ENCODE results near the gene NAV2.

Gene NAV2

DNA sequence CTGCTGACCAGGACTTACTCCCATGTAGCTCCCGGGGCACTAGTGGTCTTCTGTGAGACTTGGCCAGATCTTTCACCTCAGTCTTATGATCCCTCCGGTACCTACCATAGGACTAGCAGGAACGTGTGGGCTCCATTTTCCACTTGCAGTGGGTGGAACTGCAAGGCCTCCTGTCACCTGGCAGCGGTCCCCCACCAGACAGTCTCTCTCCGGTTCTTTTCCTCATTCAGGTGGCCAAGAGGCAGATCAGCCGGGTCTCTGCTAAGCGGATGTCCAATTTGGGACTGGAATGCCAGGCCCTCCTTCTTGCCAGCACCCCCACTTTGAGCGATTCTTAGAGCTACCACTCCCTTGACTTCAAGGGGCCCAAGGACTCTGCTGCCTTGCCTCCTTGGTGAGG lies 158.9 kb downstream of the NAV2 start:
- DNase-seq (ENCODE audit: insufficient read length, low spot score) (no peak), FAIRE-seq (no peak)
- no peak for TF ChIP-seq POLR2A (IDR thresholded peaks at IDR 0.05; ENCODE audit: low read depth, low read length)

DNA sequence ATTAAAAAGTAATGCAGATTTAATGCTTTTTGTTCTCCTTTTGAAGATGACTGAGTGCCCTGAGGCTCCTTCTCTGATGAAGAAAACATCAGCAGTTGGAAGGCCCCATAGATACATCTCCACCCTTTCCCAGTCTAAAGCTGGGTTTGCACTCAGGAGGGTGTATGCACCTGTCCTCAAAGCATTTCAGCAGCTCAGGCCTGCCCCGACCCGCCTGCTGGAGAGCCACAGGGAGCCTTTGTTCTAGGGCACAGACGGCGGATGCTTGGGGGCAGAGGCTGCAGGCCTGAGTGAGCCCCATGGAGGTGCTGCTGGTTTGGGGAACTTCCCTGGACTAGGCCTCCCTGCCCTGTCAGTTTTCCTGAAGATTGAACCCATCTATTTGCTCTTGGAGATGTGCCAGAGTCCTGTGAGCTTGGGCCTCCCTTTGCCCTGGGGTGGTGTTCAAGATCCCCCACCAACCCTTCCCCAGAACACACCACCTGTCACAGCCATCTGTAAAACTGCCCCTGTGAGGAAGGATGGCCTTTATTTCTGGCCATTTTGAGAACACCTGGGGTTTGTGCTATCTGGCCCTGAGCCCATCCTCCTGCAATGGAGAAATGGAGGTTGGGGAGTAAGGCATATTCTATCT lies 160.0 kb downstream of the NAV2 start:
- DNase-seq (ENCODE audit: insufficient read length, low spot score) (no peak), FAIRE-seq (no peak)
- TF ChIP-seq POLR2A (IDR thresholded peaks at IDR 0.05; ENCODE audit: low read depth, low read length) = no peak

DNA sequence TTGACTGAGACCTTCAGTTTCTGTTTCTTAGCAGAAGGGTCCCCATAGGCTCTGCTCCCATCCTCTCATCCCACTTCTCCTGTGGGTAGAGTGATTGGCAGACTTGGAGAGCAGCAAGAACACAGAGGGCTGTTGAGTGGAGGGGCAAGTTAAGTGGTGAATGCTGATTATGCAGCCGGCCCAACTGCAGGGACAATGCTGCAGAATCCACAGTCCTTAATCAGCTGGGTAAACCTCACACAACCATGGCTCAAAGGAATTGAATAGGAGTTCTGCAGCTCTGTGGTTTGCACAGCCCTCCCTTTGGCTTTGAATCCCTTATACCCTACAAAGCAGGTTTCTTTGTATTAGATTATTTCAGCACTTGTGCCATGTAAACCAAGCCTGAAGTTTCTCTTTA lies 161.1 kb downstream of the NAV2 start:
- TF ChIP-seq POLR2A (IDR thresholded peaks at IDR 0.05; ENCODE audit: low read depth, low read length) = no peak
- DNase-seq (ENCODE audit: insufficient read length, low spot score) (no peak), FAIRE-seq (no peak)

DNA sequence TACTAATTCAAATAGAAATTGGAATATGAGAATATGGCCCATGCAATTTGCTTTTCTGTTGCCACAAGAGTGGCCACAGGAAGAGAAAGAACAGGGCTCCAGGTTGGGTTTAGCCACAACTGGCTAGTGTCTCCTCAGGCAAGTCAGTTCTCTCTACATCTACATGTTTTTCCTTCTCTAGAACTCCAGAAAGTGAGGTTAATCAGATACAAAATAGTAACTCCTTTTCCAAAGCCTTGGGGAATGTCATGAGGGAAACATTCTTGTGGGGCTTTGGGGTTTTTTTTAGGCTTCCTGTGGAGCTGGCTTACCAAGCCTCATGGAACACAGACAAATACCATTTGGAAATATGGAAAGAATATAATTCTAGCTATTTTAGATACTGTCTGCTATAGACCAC lies 161.6 kb downstream of the NAV2 start:
- TF ChIP-seq POLR2A (IDR thresholded peaks at IDR 0.05; ENCODE audit: low read depth, low read length) = no peak
- DNase-seq (ENCODE audit: insufficient read length, low spot score) = no peak
- FAIRE-seq = no peak

DNA sequence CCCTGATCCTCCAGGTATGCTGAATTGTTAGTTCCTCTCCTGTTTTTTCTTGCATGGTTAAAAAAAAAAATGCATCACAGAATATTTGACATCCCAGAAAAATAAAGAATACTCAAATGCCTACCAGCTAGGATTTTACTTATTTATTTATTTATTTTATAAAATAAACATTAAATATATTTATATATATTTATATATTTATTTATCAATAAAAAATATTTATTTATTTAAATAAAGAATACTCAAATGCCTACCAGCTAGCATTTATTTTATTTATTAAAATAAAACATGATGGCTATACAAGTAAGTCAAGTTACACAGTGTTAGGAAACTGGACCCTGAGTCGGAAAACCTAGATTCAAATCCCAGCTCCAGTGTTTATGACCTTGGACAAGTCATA lies 164.1 kb downstream of the NAV2 start:
- DNase-seq (ENCODE audit: insufficient read length, low spot score) (no peak), FAIRE-seq (no peak)
- TF ChIP-seq POLR2A (IDR thresholded peaks at IDR 0.05; ENCODE audit: low read depth, low read length) = no peak

DNA sequence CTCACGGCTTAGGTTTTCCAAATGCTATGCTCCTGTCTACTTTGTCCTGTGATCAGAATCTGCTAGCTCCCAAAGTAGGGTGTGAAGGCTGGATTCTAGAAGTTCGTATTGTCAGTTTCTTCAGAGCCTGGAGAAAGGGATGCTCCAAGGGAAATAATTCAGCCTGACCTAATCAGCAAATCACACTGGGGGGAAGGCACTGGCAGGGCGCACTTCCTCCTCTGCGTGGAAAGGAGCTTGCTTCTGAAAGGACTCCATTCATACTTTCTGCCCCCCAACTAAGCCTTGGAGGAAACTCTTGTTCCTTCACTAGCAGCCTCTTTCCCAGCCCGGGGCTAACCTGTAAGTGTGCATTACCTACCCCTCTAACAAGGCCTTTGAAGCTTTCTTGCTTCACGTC lies 165.9 kb downstream of the NAV2 start:
- FAIRE-seq = no peak
- TF ChIP-seq POLR2A (IDR thresholded peaks at IDR 0.05; ENCODE audit: low read depth, low read length) = no peak

DNA sequence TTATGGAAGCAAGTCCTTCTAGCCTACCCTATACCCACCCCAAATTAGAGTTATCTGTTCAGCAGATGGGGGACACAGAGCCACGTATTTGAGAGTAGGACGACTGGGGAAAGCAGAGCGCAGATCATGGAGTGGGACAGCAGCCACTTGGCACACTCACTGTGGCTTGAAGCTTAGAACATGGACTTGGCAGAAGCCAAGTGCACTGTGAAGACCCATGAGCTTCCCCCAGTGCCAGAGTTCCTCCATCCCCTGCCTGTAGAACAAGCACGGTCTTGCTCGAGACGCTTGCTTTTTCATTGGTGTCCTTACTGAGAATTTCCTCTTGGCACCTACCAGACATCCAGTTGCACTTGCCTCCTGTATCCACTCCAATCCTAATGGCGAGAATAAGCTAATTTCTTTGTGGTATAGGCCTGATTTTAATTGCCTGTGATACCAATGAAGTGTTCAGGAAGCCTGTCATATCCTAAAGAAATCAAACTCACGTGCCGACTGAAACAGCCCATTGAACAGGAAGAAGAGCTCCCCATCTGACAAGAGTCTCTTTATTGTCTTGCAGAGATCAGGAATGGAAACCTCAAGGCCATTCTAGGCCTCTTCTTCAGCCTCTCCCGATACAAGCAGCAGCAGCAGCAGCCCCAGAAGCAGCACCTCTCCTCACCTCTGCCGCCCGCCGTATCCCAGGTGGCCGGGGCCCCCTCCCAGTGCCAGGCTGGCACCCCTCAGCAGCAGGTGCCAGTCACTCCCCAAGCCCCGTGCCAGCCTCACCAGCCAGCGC lies 166.9 kb downstream of the NAV2 start:
- FAIRE-seq (no peak), DNase-seq (ENCODE audit: insufficient read length, low spot score) (no peak)
- TF ChIP-seq POLR2A (IDR thresholded peaks at IDR 0.05; ENCODE audit: low read depth, low read length) = no peak

More for the DNA sequence above, 165.9 kb downstream of the NAV2 start:
- no peak for DNase-seq (ENCODE audit: insufficient read length, low spot score)

DNA sequence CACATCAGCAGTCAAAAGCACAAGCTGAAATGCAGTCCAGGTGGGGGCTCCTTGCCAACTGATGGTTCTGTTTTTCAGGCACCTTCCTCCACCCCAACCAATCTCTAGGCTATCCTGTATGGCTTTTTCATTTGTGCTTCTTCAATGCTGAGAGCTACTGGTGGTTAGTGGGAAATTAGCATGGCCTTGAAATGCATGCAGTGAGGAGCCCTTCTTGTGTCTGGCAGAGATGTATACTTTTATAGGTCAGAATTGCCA lies 167.4 kb downstream of the NAV2 start:
- FAIRE-seq (no peak), DNase-seq (ENCODE audit: insufficient read length, low spot score) (no peak)
- TF ChIP-seq POLR2A (IDR thresholded peaks at IDR 0.05; ENCODE audit: low read depth, low read length) = no peak

DNA sequence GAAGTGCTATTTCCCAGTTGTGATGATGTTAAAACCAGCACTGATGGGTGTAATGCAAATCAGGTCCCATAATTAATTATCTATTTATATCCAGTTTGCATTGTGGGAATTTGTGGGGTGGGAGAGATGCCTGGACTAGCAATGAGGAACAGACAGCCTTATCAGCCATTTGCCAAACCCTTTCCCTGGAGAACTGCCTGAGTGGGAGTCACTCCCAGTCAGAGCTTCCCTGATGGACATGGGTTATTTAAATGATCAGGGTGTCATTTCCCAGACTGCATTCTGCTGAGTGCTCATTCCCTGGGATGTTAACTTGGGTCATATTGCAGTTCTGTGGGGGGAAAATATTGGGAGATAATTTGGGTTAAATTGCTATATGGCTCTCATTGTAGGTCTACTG lies 168.5 kb downstream of the NAV2 start:
- DNase-seq (ENCODE audit: insufficient read length, low spot score) = no peak
- FAIRE-seq = no peak
- TF ChIP-seq POLR2A (IDR thresholded peaks at IDR 0.05; ENCODE audit: low read depth, low read length) = no peak

DNA sequence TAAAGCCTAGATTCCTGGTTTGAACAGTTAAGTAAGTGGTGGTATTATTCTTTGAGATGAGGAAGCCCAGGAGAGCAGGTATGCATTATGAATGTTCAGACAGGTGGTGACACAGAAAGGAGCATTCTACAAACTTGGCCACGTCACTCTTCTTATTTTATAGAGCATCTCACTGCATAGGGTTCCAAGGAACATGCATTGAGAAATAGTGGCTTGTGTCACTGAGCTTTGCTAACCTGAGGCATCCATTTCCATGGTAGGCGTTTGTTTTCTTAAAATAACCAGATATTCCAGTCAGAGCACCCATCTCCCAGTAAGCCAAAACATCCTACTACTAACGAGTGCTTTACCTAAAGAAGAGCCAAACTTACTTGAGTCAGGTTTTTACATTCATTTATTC lies 169.7 kb downstream of the NAV2 start:
- DNase-seq (ENCODE audit: insufficient read length, low spot score) = no peak
- no peak for FAIRE-seq
- no peak for TF ChIP-seq POLR2A (IDR thresholded peaks at IDR 0.05; ENCODE audit: low read depth, low read length)

DNA sequence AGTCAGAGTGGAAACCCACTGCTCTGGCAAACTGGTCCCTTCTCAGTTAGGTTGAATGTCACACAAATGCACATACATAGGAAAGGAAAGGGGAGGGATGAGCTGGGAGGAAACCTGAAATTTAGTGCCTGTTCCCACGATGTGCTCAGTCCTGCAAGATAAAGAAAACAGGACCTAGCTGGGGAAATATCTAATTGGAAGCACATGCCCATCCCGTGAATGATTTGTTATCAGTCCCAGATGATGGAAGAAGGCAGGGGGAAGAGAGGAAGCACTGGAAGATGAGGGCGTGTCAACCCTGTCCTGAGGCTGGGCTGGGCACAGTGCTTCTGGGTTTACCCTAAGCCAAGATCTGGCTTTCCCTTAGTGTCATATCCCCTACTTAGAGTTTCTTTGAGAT lies 173.9 kb downstream of the NAV2 start:
- no peak for TF ChIP-seq POLR2A (IDR thresholded peaks at IDR 0.05; ENCODE audit: low read depth, low read length)
- DNase-seq (ENCODE audit: insufficient read length, low spot score) (no peak), FAIRE-seq (no peak)

DNA sequence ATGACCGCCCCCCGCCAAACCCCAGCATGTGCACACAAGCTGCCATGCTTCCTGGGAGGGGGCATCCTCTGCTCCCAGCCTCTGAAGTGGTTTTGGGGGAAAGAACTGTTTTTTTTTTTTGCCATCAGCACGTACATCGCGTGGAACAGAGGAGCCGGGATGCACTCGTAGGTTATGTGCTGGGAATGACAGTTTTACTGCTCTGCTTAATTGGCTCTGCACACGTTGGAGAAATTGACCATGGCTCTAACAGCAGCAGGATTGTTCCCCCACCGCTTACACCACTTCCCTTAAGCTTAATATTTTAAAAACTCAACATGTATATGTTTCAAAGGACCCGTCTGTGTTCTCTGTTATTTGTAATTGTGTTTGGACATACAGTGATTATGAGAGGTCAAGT lies 175.2 kb downstream of the NAV2 start:
- no peak for TF ChIP-seq POLR2A (IDR thresholded peaks at IDR 0.05; ENCODE audit: low read depth, low read length)
- FAIRE-seq = no peak
- no peak for DNase-seq (ENCODE audit: insufficient read length, low spot score)

DNA sequence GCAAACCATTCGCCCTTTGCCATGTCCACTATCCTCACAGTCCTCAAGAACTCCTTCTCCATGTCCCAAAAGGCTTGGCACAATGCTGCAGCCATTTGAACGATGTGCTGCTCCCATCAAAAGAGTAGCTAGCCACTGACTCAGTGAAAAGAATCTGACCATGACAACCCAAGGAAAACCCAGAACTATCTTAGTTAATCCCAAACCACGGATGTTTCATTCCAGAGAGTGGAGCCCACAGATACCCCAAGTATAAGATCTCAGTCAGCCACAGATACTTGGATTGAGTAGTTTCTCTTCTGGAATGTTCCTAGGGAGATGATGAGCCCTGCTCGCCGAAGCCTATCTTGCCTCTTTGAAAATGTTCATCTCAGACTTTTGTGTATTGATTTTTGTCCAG lies 176.9 kb downstream of the NAV2 start:
- no peak for DNase-seq (ENCODE audit: insufficient read length, low spot score)
- no peak for TF ChIP-seq POLR2A (IDR thresholded peaks at IDR 0.05; ENCODE audit: low read depth, low read length)
- no peak for FAIRE-seq

DNA sequence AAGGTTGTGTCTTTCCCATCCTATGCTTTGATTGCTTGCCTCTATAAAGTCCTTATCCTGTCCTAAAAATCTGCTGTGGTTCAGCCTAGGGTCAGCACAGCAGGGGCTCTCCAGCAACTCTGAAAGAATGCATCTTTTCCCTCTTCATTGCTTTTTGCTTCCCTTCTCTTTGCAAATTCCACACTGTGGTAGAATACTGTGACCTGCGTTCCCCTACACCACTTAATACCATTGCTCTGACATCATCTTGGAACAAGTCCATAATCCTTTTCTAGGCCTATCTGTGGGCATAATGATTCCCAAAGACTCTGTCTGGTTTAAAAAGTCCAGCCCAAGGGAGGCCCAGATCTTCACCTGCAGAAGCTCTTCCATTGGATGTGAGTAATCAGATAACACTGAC lies 177.7 kb downstream of the NAV2 start:
- DNase-seq (ENCODE audit: insufficient read length, low spot score) (peak; percentile 64), FAIRE-seq (peak; percentile 91)
- TF ChIP-seq POLR2A (IDR thresholded peaks at IDR 0.05; ENCODE audit: low read depth, low read length) = no peak

DNA sequence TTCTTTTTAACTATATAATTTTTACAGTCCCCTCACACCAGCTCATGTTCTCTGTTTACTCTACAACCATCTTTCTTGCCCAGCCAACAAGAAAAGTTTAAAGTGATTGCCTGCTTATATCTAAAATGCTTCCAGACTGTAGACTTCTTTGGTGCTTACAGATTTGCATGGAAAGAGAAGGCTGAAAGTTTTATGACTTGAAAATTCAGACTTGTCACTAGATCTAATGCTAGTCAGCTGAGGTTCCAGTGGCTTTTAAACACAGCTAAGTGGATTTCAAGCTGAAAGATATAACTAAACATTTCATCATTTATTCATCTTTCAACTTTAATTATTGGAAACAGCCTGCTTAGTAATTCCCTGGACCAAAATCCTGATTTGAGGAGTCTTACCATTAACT lies 178.4 kb downstream of the NAV2 start:
- no peak for FAIRE-seq
- TF ChIP-seq POLR2A (IDR thresholded peaks at IDR 0.05; ENCODE audit: low read depth, low read length) = no peak

More for the DNA sequence above, 178.4 kb downstream of the NAV2 start:
- DNase-seq (ENCODE audit: insufficient read length, low spot score) = no peak

All from H54 (cell line).